Measurements from ENCODE around the gene ALOXE3.

DNA sequence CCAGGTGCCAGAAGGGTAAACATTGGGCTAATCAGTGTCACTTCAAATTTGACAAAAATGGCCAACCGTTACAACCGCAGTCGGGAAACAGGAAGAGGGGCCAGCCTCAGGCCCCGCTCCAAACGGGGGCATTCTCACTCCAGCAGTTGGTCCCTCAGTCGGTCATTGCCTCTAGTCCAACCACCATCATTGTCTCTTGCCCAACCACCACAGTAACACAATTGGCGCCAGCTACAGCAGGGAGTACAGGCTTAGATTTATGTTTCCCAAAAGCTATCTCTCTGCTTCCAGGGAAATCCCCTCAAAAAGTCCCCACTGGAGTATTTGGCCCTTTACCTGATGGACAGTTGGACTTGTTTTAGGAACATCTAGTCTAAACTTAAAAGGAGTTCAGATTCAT lies 59.2 kb downstream of the ALOXE3 start:
- no peak for TF ChIP-seq EP300 (IDR thresholded peaks at IDR 0.05)
- TF ChIP-seq, protein P1, sequence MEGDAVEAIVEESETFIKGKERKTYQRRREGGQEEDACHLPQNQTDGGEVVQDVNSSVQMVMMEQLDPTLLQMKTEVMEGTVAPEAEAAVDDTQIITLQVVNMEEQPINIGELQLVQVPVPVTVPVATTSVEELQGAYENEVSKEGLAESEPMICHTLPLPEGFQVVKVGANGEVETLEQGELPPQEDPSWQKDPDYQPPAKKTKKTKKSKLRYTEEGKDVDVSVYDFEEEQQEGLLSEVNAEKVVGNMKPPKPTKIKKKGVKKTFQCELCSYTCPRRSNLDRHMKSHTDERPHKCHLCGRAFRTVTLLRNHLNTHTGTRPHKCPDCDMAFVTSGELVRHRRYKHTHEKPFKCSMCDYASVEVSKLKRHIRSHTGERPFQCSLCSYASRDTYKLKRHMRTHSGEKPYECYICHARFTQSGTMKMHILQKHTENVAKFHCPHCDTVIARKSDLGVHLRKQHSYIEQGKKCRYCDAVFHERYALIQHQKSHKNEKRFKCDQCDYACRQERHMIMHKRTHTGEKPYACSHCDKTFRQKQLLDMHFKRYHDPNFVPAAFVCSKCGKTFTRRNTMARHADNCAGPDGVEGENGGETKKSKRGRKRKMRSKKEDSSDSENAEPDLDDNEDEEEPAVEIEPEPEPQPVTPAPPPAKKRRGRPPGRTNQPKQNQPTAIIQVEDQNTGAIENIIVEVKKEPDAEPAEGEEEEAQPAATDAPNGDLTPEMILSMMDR (IDR thresholded peaks at IDR 0.05), result no peak

Data from upper lobe of left lung (tissue), 4 donors.